GM19397 (cell line): ENCODE measurements around the gene POTEF.
"Not testable (repeated sequence)": the region's sequence is repeated elsewhere in the genome, so short reads cannot be mapped to it uniquely, and the experiment has no call there.

Source experiments
- ATAC-seq: cut with Tn5 transposase; IDR thresholded peaks from one replicate; pipeline ENCODE4 v1.9.1; 2021; ENCODE audit warnings: mild to moderate bottlenecking, moderate library complexity; ENCODE audit not compliant: unreplicated experiment

POTEF gene

DNA sequence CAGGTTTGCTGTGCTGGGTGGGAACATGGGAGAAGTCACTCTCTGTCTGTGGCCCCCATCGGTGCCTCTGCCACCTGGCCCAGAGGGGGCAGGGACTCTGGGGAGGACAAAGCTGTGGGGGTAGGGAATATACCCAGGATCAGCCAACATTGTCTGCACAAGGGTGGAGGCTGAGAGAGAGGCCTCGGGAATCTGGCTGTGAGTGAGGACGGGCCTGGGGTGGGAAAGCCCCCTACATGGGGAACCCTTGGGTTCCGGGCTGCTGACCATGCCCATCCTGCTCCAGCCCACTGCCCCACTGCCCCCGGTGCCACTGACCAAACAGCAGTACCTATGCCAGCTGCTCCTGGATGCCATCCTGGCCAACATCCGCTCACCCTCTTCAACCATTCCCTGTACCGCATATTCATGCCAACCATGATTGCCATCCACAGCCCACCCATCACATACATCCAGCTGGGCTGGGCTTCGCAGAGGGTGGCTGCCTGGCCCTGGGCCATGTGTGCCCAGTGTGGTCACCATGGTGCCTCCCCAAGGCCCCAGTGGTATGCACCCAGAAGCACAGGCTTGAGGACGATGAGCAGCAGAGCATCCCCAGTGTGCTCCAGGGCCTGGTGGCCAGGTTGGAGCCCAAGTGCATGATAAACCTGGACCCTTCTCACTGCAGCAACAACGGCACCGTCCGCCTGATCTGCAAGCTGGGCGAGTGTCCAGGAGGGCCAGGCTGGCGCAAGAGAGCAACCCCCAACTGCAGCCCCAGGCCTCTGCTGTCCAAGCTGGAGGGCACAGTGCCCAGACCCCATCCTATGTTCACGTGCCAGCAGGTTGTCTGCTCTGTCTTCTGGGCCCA is 6.9 kb upstream of the POTEF start:
- ATAC-seq = no peak

- ATAC-seq = not testable (repeated sequence)
These were observed 558 bp downstream of the POTEF start for GRCh38 chr2:130128464-130128863.

DNA sequence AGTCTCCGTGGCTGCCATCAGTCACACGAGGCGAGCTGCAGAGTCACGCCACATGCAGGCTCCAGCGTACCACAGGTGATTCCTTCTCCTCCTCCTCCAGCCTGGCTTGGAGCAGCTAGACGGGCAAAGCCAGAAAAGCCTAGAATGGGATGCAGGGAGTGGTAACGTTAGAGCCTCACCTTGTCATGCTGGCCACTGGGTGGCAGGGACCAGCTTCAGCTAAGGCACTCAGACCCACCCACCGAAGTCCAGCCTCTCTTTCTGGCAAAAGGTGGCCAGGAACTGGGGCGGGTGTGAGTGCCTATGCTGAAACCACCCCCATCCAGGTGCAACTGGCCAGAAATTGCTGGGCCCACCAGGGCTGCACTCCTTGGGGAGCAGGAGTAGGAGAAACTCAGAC is 1.3 kb downstream of the POTEF start:
- not testable (repeated sequence) for ATAC-seq

DNA sequence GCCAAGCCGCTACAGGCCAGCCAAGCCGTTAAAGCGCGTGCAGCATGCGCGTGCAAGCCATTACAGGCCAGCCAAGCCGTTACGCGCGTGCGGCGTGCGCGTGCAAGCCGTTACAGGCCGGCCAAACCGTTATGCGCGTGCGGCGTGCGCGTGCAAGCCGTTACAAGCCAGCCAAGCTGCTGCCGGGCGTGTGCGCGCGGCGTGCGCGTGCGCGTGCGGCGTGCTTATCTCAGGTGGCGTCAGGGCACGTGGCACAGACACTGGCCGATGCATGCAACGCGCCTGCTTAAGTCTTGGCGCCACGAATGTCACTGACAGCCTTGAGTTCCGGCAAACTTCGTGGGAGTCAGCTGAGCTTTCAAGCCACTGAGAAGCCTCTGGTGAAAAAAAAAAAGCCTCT is 8.1 kb downstream of the POTEF start:
- ATAC-seq = not testable (repeated sequence)

DNA sequence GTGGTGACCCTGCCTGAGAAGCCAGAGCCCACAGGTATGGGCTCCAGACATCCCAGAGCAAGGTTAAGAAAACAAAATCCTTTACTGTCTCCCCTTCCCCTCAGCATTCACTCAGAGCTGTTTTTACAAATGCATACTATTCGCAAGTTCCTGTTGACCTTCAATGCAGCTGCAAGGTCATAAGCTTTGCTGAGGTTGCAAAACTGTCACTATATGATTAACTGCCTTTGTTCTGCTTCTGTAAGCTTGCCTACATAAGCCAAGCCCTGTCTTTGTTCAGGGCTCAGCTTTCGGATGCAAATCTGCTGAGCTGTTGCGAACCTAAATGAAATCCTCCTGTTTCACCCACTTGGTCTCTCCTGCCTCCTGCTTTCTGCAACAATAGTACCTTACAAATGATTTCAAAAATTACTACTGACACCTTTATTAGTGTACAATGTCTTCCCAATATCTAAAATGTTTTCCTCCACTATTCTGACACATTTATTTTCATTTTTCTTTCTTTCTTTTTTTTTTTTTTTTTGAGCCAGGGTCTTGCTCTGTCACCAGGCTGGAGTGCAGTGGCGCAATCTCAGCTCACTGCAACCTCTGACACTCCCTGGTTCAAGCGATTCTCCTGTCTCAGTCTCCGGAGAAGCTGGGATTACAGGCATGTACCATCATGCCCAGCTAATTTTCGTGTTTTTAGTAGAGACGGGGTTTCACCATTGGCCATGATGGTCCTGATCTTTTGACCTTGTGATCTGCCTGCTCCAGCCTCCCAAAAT is 26.2 kb downstream of the POTEF start:
- ATAC-seq = not testable (repeated sequence)

DNA sequence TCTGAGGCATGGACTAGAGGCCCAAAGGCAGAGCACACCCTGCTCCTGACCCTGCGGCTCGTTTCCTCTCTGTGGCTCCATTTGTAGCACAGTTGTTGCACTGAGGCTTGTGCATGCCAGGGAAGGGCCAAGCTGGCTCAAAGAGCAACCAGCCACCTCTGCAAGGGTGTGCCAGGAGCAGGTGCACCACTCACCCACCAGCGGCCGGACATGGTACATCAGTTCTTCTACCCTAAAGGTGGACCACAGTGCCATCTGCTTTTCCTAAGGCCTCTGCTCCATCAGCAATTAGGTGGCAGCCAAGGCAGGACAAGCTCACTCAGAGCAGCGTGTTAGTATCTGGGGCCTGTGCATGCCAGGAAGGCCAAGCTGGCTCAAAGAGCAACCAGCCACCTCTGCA is 66.4 kb downstream of the POTEF start:
- not testable (repeated sequence) for ATAC-seq

DNA sequence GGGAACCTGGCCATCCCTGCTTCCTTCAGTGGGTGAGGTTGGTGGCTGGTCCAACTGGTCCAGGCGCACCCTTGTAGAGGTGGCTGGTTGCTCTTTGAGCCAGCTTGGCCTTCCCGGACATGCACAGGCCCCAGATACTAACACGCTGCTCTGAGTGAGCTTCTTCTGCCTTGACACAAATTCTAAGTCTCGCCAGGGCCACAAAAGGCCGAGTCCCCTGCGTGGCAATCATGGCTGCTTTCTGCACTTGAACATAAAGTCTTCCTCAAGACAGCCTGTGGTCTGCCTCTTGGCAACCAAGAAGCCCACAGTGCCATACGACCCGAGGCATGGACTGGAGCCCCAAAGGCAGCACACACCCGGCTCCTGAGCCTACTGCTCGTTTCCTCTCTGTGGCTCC is 69.0 kb downstream of the POTEF start:
- ATAC-seq = not testable (repeated sequence)

GRCh38 chr2:130056336-130056735 is 72.7 kb downstream of the POTEF start:
- ATAC-seq = not testable (repeated sequence)

- ATAC-seq = not testable (repeated sequence)
These were observed 75.7 kb downstream of the POTEF start for GRCh38 chr2:130053217-130053911.

- ATAC-seq = not testable (repeated sequence)
These were observed 76.6 kb downstream of the POTEF start for GRCh38 chr2:130052376-130052775.

GRCh38 chr2:130048422-130048821 is 80.6 kb downstream of the POTEF start:
- not testable (repeated sequence) for ATAC-seq

- not testable (repeated sequence) for ATAC-seq
These were observed 90.8 kb downstream of the POTEF start for GRCh38 chr2:130038265-130038603.

GRCh38 chr2:130025931-130026330 is 103.1 kb downstream of the POTEF start:
- ATAC-seq = not testable (repeated sequence)
